Measurements from ENCODE around the gene GPRIN2.
"Not testable (repeated sequence)": the region's sequence is repeated elsewhere in the genome, so short reads cannot be mapped to it uniquely, and the experiment has no call there.

Gene GPRIN2

GRCh38 chr10:46570655-46571054, 14.2 kb upstream of the GPRIN2 start:
- H3K9me3 ChIP-seq (ENCODE audit: control insufficient read depth in 1 of 2, low read length in 2 of 2); H3K27ac ChIP-seq (ENCODE audit: low read depth, low read length); H3K4me1 ChIP-seq (ENCODE audit: control insufficient read depth in 1 of 2, insufficient read depth in 2 of 2, low read length in 2 of 2); H3K36me3 ChIP-seq (ENCODE audit: control insufficient read depth in 1 of 2, insufficient read depth in 2 of 2, low read length in 2 of 2); H3K9ac ChIP-seq (ENCODE audit: low read depth in 1 of 2, low read length in 2 of 2); H3K27me3 ChIP-seq (ENCODE audit: control insufficient read depth in 1 of 2, insufficient read depth in 2 of 2, low read length in 2 of 2); H3K4me3 ChIP-seq (ENCODE audit: low read depth in 1 of 2, low read length in 2 of 2): not testable (repeated sequence)

GRCh38 chr10:46567151-46567550, 10.7 kb upstream of the GPRIN2 start:
- not testable (repeated sequence) for H3K36me3 ChIP-seq (ENCODE audit: control insufficient read depth in 1 of 2, insufficient read depth in 2 of 2, low read length in 2 of 2); H3K4me1 ChIP-seq (ENCODE audit: control insufficient read depth in 1 of 2, insufficient read depth in 2 of 2, low read length in 2 of 2); H3K9ac ChIP-seq (ENCODE audit: low read depth in 1 of 2, low read length in 2 of 2); H3K4me3 ChIP-seq (ENCODE audit: low read depth in 1 of 2, low read length in 2 of 2); H3K9me3 ChIP-seq (ENCODE audit: control insufficient read depth in 1 of 2, low read length in 2 of 2); H3K27me3 ChIP-seq (ENCODE audit: control insufficient read depth in 1 of 2, insufficient read depth in 2 of 2, low read length in 2 of 2); H3K27ac ChIP-seq (ENCODE audit: low read depth, low read length)

- H3K27ac ChIP-seq (ENCODE audit: low read depth, low read length); H3K4me3 ChIP-seq (ENCODE audit: low read depth in 1 of 2, low read length in 2 of 2): not testable (repeated sequence)
These were observed 9.3 kb upstream of the GPRIN2 start for GRCh38 chr10:46565591-46566332.

GRCh38 chr10:46560952-46561351, 4.5 kb upstream of the GPRIN2 start:
- Histone ChIP-seq H3K4me1 (ENCODE audit: control insufficient read depth in 1 of 2, insufficient read depth in 2 of 2, low read length in 2 of 2) (peaks cover 0 to 3% of the 10 kb centered on the region in 2 donors), H3K9me3 (ENCODE audit: control insufficient read depth in 1 of 2, low read length in 2 of 2) (no peaks in the 10 kb centered on the region), H3K36me3 (ENCODE audit: control insufficient read depth in 1 of 2, insufficient read depth in 2 of 2, low read length in 2 of 2) (no peaks in the 10 kb centered on the region), H3K9ac (ENCODE audit: low read depth in 1 of 2, low read length in 2 of 2) (no peak overlapping the region), H3K27me3 (ENCODE audit: control insufficient read depth in 1 of 2, insufficient read depth in 2 of 2, low read length in 2 of 2) (peaks cover 24 to 29% of the 10 kb centered on the region in 2 donors), H3K4me3 (ENCODE audit: low read depth in 1 of 2, low read length in 2 of 2) (no peak overlapping the region), H3K27ac (ENCODE audit: low read depth, low read length) (no peak overlapping the region)

More at GRCh38 chr10:46565591-46566332, 9.3 kb upstream of the GPRIN2 start:
- H3K36me3 ChIP-seq (ENCODE audit: control insufficient read depth in 1 of 2, insufficient read depth in 2 of 2, low read length in 2 of 2); H3K27me3 ChIP-seq (ENCODE audit: control insufficient read depth in 1 of 2, insufficient read depth in 2 of 2, low read length in 2 of 2); H3K9ac ChIP-seq (ENCODE audit: low read depth in 1 of 2, low read length in 2 of 2); H3K9me3 ChIP-seq (ENCODE audit: control insufficient read depth in 1 of 2, low read length in 2 of 2); H3K4me1 ChIP-seq (ENCODE audit: control insufficient read depth in 1 of 2, insufficient read depth in 2 of 2, low read length in 2 of 2): not testable (repeated sequence)

- Histone ChIP-seq H3K27ac (ENCODE audit: low read depth, low read length) (no peak overlapping the region), H3K4me3 (ENCODE audit: low read depth in 1 of 2, low read length in 2 of 2) (no peak overlapping the region), H3K9me3 (ENCODE audit: control insufficient read depth in 1 of 2, low read length in 2 of 2) (no peaks in the 10 kb centered on the region), H3K36me3 (ENCODE audit: control insufficient read depth in 1 of 2, insufficient read depth in 2 of 2, low read length in 2 of 2) (no peaks in the 10 kb centered on the region), H3K9ac (ENCODE audit: low read depth in 1 of 2, low read length in 2 of 2) (no peak overlapping the region), H3K27me3 (ENCODE audit: control insufficient read depth in 1 of 2, insufficient read depth in 2 of 2, low read length in 2 of 2) (peaks cover 29 to 32% of the 10 kb centered on the region in 2 donors), H3K4me1 (ENCODE audit: control insufficient read depth in 1 of 2, insufficient read depth in 2 of 2, low read length in 2 of 2) (peaks cover 3 to 8% of the 10 kb centered on the region in 2 donors)
These were observed 3.9 kb upstream of the GPRIN2 start for GRCh38 chr10:46560381-46560780.

- H3K27ac ChIP-seq (ENCODE audit: low read depth, low read length): no peak overlapping the region
- H3K4me3 ChIP-seq (ENCODE audit: low read depth in 1 of 2, low read length in 2 of 2): no peak overlapping the region
- H3K36me3 ChIP-seq (ENCODE audit: control insufficient read depth in 1 of 2, insufficient read depth in 2 of 2, low read length in 2 of 2): no peaks in the 10 kb centered on the region
- peaks cover 5 to 11% of the 10 kb centered on the region in 2 donors for H3K4me1 ChIP-seq (ENCODE audit: control insufficient read depth in 1 of 2, insufficient read depth in 2 of 2, low read length in 2 of 2)
- H3K9me3 ChIP-seq (ENCODE audit: control insufficient read depth in 1 of 2, low read length in 2 of 2): no peaks in the 10 kb centered on the region
- H3K9ac ChIP-seq (ENCODE audit: low read depth in 1 of 2, low read length in 2 of 2): no peak overlapping the region
- peaks cover 32 to 35% of the 10 kb centered on the region in 2 donors for H3K27me3 ChIP-seq (ENCODE audit: control insufficient read depth in 1 of 2, insufficient read depth in 2 of 2, low read length in 2 of 2)
These were observed 2.8 kb upstream of the GPRIN2 start for GRCh38 chr10:46559231-46559671.

GRCh38 chr10:46558392-46559185, 2.1 kb upstream of the GPRIN2 start:
- H3K27me3 ChIP-seq (ENCODE audit: control insufficient read depth in 1 of 2, insufficient read depth in 2 of 2, low read length in 2 of 2): peaks cover 35 to 36% of the 10 kb centered on the region in 2 donors
- H3K27ac ChIP-seq (ENCODE audit: low read depth, low read length): no peak overlapping the region

GRCh38 chr10:46558122-46558391, 1.6 kb upstream of the GPRIN2 start:
- Histone ChIP-seq H3K27me3 (ENCODE audit: control insufficient read depth in 1 of 2, insufficient read depth in 2 of 2, low read length in 2 of 2) (peaks cover 35 to 39% of the 10 kb centered on the region in 2 donors), H3K27ac (ENCODE audit: low read depth, low read length) (no peak overlapping the region), H3K36me3 (ENCODE audit: control insufficient read depth in 1 of 2, insufficient read depth in 2 of 2, low read length in 2 of 2) (no peaks in the 10 kb centered on the region), H3K4me1 (ENCODE audit: control insufficient read depth in 1 of 2, insufficient read depth in 2 of 2, low read length in 2 of 2) (peaks cover 7 to 15% of the 10 kb centered on the region in 2 donors), H3K9me3 (ENCODE audit: control insufficient read depth in 1 of 2, low read length in 2 of 2) (no peaks in the 10 kb centered on the region), H3K9ac (ENCODE audit: low read depth in 1 of 2, low read length in 2 of 2) (no peak overlapping the region), H3K4me3 (ENCODE audit: low read depth in 1 of 2, low read length in 2 of 2) (no peak overlapping the region)

More at GRCh38 chr10:46558392-46559185, 2.1 kb upstream of the GPRIN2 start:
- H3K36me3 ChIP-seq (ENCODE audit: control insufficient read depth in 1 of 2, insufficient read depth in 2 of 2, low read length in 2 of 2): no peaks in the 10 kb centered on the region
- no peak overlapping the region for H3K4me3 ChIP-seq (ENCODE audit: low read depth in 1 of 2, low read length in 2 of 2)
- peaks cover 5 to 11% of the 10 kb centered on the region in 2 donors for H3K4me1 ChIP-seq (ENCODE audit: control insufficient read depth in 1 of 2, insufficient read depth in 2 of 2, low read length in 2 of 2)
- no peak overlapping the region for H3K9ac ChIP-seq (ENCODE audit: low read depth in 1 of 2, low read length in 2 of 2)
- no peaks in the 10 kb centered on the region for H3K9me3 ChIP-seq (ENCODE audit: control insufficient read depth in 1 of 2, low read length in 2 of 2)

GRCh38 chr10:46557319-46558121, 1.1 kb upstream of the GPRIN2 start:
- no peak overlapping the region for H3K27ac ChIP-seq (ENCODE audit: low read depth, low read length)
- H3K4me3 ChIP-seq (ENCODE audit: low read depth in 1 of 2, low read length in 2 of 2): no peak overlapping the region
- no peak overlapping the region for H3K9ac ChIP-seq (ENCODE audit: low read depth in 1 of 2, low read length in 2 of 2)
- peaks cover 35 to 39% of the 10 kb centered on the region in 2 donors for H3K27me3 ChIP-seq (ENCODE audit: control insufficient read depth in 1 of 2, insufficient read depth in 2 of 2, low read length in 2 of 2)
- no peaks in the 10 kb centered on the region for H3K9me3 ChIP-seq (ENCODE audit: control insufficient read depth in 1 of 2, low read length in 2 of 2)
- no peaks in the 10 kb centered on the region for H3K36me3 ChIP-seq (ENCODE audit: control insufficient read depth in 1 of 2, insufficient read depth in 2 of 2, low read length in 2 of 2)
- peaks cover 12 to 21% of the 10 kb centered on the region in 2 donors for H3K4me1 ChIP-seq (ENCODE audit: control insufficient read depth in 1 of 2, insufficient read depth in 2 of 2, low read length in 2 of 2)

All from duodenal mucosa (tissue), 2 donors.